Kidney (tissue), 14 donors: ENCODE measurements around the gene CEMIP. TPM values are rescaled to one million over a fixed set of nuclear protein-coding genes. Genes with fewer than 3 reads are reported as not detected.

Source experiments
- DNase-seq, 5 donors: peaks; one replicate each; pipeline ENCODE4 v3.0.0-alpha.2; 2013 to 2020
- FAIRE-seq: peaks from 2 replicates; lab custom pipeline; 2012; peaks lifted over from hg19 to GRCh38; lab: Jason Lieb, UNC
- H3K27ac ChIP-seq, 2 donors: one replicate each; pipeline ENCODE4 v1.7.0; 2013; ENCODE audit warnings: low read depth in 2 of 2, low read length in 2 of 2, inconsistent platforms in 1 of 2
- H3K27me3 ChIP-seq: one replicate; pipeline ENCODE4 v1.7.1; 2013; ENCODE audit warnings: low read length, inconsistent platforms; ENCODE audit not compliant: control insufficient read depth, insufficient read depth
- H3K36me3 ChIP-seq, 3 donors: one replicate each; pipeline versions ENCODE4 v1.7.0 to v1.7.1; 2013; ENCODE audit warnings: low read length in 3 of 3, control low read depth in 1 of 3, inconsistent platforms in 1 of 3; ENCODE audit not compliant: insufficient read depth in 3 of 3, control insufficient read depth in 2 of 3
- H3K4me1 ChIP-seq, 3 donors: one replicate each; pipeline versions ENCODE4 v1.7.0 to v1.7.1; 2013; ENCODE audit warnings: low read length in 3 of 3, inconsistent platforms in 1 of 3, low read depth in 1 of 3; ENCODE audit not compliant: control insufficient read depth in 2 of 3, insufficient read depth in 2 of 3
- H3K4me3 ChIP-seq, 3 donors: one replicate each; pipeline versions ENCODE4 v1.7.0 to v1.8.1; 2013; ENCODE audit warnings: low read length in 3 of 3, control low read depth in 1 of 3, inconsistent platforms in 1 of 3
- H3K9ac ChIP-seq, 3 donors: one replicate each; pipeline versions ENCODE4 v1.7.0 to v1.7.1; 2013; ENCODE audit warnings: low read length in 3 of 3, control low read depth in 1 of 3, inconsistent platforms in 1 of 3
- H3K9me3 ChIP-seq, 3 donors: one replicate each; pipeline versions ENCODE4 v1.7.0 to v1.7.1; 2013; ENCODE audit warnings: low read length in 3 of 3, control low read depth in 1 of 3, inconsistent platforms in 1 of 3; ENCODE audit not compliant: control insufficient read depth in 2 of 3, insufficient read depth in 1 of 3
- CTCF ChIP-seq: IDR thresholded peaks from 3 replicates; pipeline ENCODE4 v1.5.1; 2012; ENCODE audit warnings: mild to moderate bottlenecking, moderate library complexity, borderline replicate concordance; ENCODE audit not compliant: insufficient read depth; ENCODE audit errors: extremely low read depth
- intact Hi-C: fragments of 100-400 bp; cut with DNase I; formaldehyde crosslinking; loops from one replicate; pipeline ENCODE4 v1.11.1; 2022
- polyA plus RNA-seq: library from polyadenylated mRNA; stranded (reverse); fragments of 350-450 nt; fragmentation: Illumina TruSeq; extraction: RNeasy Lipid Tissue Mini Kit (QIAGEN cat#74804); gene quantifications from one replicate; pipeline ENCODE4 v1.2.3, GENCODE V29; 2014; ENCODE audit warnings: low read depth, low replicate concordance; ENCODE audit not compliant: insufficient read depth
- total RNA-seq: library from RNA; stranded (reverse); fragmentation: NEBNext Ultra II Directional; extraction: Animal tissue kit (Norgen Biotek cat#: 25700); gene quantifications from one replicate; pipeline ENCODE4 v1.2.1, GENCODE V29; 2021
- donor health status: control.
- donor health status: control.
- donor health status: control.
- donor health status: control.
- donor health status: control.
- donor health status: DM: yes; HTN: yes; CAD: no.
- donor health status: Normal renal cell carcinoma (clear cell type).

The CEMIP gene
- total and polyA plus RNA-seq, 2 donors from 2014 or later: 0.11 to 0.57 TPM

- DNase-seq: no peak
- intact Hi-C loops: no loop called here
- no peaks in the 10 kb centered on the region for H3K4me1 ChIP-seq
- H3K9me3 ChIP-seq: no peaks in the 10 kb centered on the region
- no peak overlapping the region for H3K27ac ChIP-seq
- no peaks in the 10 kb centered on the region for H3K36me3 ChIP-seq
- no peak overlapping the region for H3K9ac ChIP-seq
- H3K27me3 ChIP-seq: no peaks in the 10 kb centered on the region
- no peak for TF ChIP-seq CTCF
- FAIRE-seq: no peak
- no peak overlapping the region for H3K4me3 ChIP-seq
Observed at GRCh38 chr15:80838012-80838411, 58.8 kb downstream of the CEMIP start.

DNA sequence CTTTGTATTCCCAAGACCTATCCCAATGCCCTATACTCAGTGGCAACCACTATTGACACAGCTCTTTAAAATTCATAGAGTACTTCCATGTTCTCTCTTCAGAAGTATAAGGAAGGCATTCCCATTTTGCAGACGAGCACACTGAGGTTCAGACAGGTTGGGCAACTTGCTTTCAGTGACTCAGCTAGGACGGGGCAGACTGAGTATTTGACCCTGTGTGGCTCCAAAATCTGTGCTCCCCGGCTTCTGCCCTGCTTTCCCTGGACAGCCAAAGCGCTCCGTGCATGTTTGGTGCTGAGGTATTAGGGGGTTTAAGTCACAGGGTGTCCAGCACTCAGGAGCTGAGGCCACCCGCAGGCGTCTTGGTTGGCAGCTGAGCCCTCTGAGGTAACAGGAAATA is 59.5 kb downstream of the CEMIP start:
- TF ChIP-seq CTCF: no peak
- no peak for FAIRE-seq

DNA sequence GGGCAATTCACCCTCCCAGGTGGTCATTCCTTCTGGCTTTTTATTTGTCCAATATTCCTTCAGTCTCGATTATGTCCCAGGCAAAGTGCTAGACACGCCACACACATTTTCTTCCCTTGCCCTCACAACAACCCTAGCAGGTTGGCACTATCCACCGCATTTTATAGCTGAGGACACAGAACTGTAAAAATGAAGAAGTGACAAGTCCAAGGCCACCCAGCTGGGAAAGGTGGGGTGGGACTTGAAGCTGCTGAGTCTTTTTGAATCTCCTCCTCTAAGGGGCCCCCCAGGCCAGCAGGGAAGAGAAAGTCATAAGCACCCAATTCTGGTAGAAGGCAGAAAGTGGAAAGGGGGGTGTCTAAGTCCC is 60.6 kb downstream of the CEMIP start:
- intact Hi-C loops: no loop called here
- Histone ChIP-seq H3K9me3 (no peaks in the 10 kb centered on the region), H3K4me1 (no peaks in the 10 kb centered on the region), H3K9ac (no peak overlapping the region), H3K4me3 (no peak overlapping the region), H3K27me3 (no peaks in the 10 kb centered on the region), H3K36me3 (no peaks in the 10 kb centered on the region), H3K27ac (no peak overlapping the region)
- TF ChIP-seq CTCF: no peak
- FAIRE-seq (no peak), DNase-seq (no peak)

More for the DNA sequence above, 59.5 kb downstream of the CEMIP start:
- Histone ChIP-seq H3K4me3 (no peak overlapping the region), H3K9ac (no peak overlapping the region), H3K27ac (no peak overlapping the region), H3K4me1 (no peaks in the 10 kb centered on the region), H3K36me3 (no peaks in the 10 kb centered on the region), H3K9me3 (no peaks in the 10 kb centered on the region), H3K27me3 (no peaks in the 10 kb centered on the region)
- no peak for DNase-seq
- intact Hi-C loops: no loop called here
